ENCODE data around the gene NKAIN2.
A peak's percentile ranks its signal among the peaks of the same experiment; 100 is the strongest.

NKAIN2 gene

GRCh38 chr6:123803504-123804013, at the start of gene NKAIN2:
NKAIN2 (plus strand) TSS chr6:123803865.
- DNase-seq = no peak

DNA sequence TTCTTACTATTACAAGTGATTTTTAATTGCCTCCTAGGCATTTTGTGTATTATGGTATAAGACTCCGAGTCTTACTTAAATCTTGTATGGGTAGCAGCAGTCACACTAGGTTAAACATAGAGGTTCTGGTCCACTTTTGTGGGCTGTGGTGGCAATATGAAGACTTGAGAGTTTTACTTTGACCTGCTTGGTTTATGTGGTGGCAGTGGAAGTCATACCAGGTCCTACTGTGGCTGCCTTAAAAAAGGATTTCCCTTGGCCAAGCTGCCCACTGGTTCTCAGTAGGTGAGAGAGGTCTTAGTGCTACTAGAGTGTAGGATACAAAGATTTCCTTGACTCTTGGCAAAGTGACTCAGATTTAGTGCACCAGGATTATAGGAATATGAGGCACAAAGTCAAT, 44.2 kb upstream of the NKAIN2 start:
- no peak for DNase-seq

- no peak for DNase-seq
Measured at GRCh38 chr6:123763904-123764303, 39.8 kb upstream of the NKAIN2 start.

- DNase-seq = no peak
Measured at GRCh38 chr6:123764722-123765121, 38.9 kb upstream of the NKAIN2 start.

- no peak for DNase-seq
Measured at GRCh38 chr6:123768921-123769320, 34.7 kb upstream of the NKAIN2 start.

DNA sequence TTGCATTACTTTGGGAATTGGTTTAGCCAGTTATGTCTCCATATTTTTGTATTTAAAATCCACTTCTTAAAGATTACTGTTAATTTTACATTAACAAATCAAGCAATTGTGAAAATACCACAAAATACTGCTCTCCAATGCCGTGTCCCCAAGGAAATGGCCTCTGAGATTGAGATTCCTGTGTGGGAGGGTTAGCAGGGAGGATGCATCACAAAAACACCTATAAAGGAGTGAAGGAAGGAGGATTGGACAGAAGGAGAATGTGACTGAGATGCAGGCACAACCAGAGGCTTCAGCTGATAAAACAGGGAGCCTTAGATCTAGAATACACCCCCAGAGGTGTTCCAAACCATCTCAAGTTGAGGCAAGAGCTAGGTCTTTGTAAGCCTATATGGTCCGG, 34.2 kb upstream of the NKAIN2 start:
- DNase-seq = no peak

DNA sequence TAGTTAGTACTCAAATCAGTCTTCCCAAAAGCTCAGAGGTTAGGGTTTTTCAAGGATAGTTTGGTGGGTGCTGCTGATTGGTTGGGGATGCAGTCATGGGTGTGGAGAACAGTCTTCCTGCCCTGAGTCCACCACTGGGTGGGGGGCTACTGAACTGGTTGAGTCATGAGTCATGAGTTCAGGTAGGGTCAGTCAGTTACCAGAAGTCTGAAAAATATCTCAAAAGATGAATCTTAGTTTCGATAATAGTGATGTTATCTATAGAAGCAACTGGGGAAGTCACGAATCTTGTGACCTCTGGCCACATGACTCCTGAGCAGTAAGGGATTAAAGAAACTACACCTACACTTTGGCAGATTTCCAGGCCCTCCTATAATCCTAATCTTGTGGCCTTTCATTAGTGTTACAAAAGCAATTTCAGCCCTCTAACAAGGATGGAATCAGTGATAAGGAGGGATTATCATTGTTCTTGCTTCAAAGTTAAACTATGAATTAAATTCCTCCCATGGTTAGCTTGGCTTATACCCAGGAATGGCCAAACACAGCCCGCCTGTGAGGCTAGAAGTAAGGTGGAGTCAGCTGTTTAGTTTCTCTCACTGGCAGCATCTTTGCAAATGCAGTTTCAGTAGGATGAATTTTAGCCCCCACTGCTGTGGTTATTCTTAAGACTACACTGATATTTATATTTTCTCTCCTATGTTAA, 33.3 kb upstream of the NKAIN2 start:
- no peak for DNase-seq

- no peak for DNase-seq
Measured at GRCh38 chr6:123771126-123771525, 32.5 kb upstream of the NKAIN2 start.

GRCh38 chr6:123777563-123777962, 26.1 kb upstream of the NKAIN2 start:
- peak; percentile 31 for DNase-seq

- no peak for DNase-seq
Measured at GRCh38 chr6:123780021-123780420, 23.6 kb upstream of the NKAIN2 start.

DNA sequence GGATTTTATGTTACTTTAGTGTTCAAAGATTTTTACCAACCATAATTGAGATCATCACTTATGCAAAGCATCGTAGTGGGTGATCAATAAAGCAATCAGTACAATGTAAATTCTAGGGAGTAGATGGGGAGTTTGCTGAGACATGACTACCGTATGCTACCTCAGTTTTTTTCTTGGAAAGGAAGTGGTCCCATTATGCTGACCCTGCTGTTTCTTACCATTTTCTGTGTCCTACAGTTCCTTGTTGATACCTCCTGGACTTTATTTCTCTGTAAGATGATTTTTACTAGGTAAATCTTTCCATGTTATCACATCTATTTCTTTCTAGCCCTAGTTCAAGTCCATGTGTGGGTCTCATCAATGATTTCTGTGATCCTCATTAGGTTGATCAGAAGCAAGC, 19.3 kb upstream of the NKAIN2 start:
- no peak for DNase-seq

- DNase-seq = no peak
Measured at GRCh38 chr6:123785039-123785438, 18.6 kb upstream of the NKAIN2 start.

DNA sequence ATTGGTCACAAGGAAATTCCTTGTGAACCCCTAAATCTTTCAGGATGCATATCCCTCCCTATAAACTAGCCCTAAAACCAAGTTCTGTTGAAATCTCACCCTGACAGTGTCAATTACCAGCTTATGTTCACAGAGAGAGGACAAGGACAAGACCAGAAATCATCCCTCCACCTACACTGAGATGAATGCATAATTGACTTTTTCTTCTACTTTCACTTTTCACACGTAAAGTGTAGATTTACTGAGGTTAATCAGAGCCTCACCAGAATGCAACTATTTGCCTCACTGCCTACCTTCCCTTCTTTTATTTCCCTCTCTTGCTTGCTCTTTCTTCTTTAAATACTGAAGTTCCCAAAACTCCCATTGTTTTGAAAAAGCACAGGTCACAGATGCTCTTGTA, 15.3 kb upstream of the NKAIN2 start:
- DNase-seq = no peak

GRCh38 chr6:123794190-123794589, 9.5 kb upstream of the NKAIN2 start:
- no peak for DNase-seq

DNA sequence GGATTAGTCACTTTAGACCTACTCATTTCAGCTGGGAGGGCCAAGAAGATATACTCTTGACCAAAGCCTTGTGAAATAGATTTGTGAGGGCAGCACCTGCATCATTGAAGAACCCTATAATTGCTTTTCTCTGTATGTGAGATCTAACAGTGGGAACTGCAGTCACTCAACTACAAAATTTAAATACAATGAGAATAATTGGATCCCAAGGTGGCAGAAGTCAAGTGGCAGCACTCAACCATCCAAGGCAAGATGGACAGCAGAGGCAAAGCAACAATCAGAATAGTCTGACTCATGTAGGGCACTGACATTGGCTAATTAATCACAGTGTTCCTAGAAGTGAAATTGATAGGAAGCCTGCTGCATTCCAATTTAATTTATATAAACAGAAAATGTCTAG, 8.9 kb upstream of the NKAIN2 start:
- no peak for DNase-seq

- no peak for DNase-seq
Measured at GRCh38 chr6:123801067-123801466, 2.6 kb upstream of the NKAIN2 start.

DNA sequence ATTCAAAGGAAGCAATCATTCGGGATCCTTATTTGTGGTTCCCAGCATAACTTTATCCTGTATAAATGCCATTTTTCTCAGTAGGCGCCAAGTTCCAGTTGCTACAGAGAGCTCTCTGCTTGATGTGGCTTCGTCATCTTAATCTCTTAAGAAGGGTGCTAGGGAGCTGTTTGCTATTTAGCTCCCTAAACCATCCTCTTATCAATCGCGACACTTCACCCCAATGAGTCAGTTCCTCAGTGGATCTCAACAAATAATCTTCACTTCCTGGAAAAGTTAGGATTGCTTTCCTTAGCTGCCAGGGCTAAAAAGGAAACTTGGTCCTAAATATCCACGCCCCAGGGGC, 1.3 kb upstream of the NKAIN2 start:
- no peak for DNase-seq

DNA sequence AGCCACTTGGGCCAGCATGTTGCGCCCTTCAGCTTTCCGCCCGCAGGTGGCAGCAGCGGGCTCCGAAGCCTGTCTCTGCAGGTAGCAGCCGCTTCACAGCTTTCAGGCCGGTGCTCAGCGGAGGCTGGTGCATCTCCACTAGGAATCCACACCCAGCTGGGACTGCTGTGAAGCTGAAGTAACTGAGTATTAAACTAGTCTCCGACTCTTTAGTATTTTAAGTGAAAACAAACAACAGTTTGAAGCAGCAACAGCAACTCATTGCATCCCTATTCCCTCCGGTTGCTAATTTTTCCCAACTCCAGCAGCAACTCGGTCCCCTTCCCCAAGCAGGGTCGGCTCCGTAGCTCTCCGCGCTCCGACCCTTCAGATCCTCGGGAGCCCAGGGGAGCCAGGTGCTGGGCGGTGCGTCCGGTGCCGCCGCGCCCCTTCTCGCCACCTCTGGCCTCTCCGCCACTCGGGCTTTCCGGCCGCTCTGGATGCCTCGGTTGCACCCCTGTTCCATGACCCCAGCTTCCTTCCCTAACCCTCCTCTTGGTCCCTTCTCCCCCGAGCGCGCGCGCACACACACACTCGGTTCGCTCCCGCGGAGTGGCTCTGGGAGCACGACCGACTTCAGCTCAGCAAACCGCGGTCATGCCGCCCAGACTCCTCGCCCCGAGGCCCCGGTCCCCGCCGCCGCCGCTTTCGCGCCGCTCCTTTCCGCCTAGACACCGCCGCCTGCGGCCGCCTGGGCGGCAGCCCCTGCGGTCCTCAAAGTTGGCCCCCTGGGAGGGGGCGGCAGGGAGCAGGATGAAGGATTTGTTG, 765 bp upstream of the NKAIN2 start:
- DNase-seq = peak; percentile 82

- DNase-seq = peak; percentile 85
Measured at GRCh38 chr6:123804014-123804786, 535 bp downstream of the NKAIN2 start.

DNA sequence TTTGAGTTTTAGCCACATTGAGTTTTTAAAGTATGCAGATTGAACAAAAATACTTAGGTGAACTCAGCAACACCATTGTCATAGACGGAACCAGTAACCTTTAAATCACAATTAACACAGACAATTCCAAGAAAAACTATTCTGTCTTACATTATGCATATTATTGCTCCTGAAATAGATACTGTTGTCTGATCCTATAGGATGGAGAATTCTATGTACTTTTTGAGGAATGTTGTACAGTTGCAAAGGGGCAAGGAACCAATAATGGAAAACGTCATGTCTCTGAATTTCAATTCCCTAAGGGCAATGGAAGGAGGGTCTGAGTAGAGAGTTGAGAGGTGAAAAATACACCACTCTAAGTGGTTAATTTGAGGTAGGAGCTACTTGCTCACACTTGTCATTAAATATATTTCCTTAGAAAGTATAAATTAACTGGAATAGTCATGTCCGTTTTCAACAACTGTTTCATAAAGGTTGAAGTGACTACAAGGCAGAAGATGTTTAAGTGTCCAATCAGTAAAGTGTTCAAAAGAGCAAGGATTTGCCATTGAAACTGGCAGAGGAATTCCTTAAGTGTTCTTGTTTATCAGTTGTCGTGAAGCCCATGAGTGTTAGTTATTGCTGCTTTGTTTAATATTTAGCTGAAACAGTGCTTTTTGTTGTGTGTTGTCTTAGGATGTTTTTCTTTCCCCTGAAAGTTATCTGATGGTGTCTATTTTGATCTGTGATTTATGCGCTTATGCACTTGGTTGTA, 1.3 kb downstream of the NKAIN2 start:
- peak; percentile 75 for DNase-seq

GRCh38 chr6:123805921-123806320, 2.3 kb downstream of the NKAIN2 start:
- DNase-seq = peak; percentile 62

GRCh38 chr6:123806561-123806960, 2.9 kb downstream of the NKAIN2 start:
- DNase-seq = no peak

GRCh38 chr6:123808556-123808955, 4.9 kb downstream of the NKAIN2 start:
- peak; percentile 88 for DNase-seq
